HG02938 (cell line): ENCODE data around the gene LYRM9.
"Not testable (repeated sequence)": the region's sequence is repeated elsewhere in the genome, so short reads cannot be mapped to it uniquely, and the experiment has no call there.

ENCODE experiments used
- ATAC-seq: cut with Tn5 transposase; IDR thresholded peaks from one replicate; pipeline ENCODE4 v1.9.1; 2021; ENCODE audit warnings: mild to moderate bottlenecking, moderate library complexity; ENCODE audit not compliant: unreplicated experiment

Gene LYRM9

GRCh38 chr17:27892866-27893769 lies at the start of gene LYRM9:
TSS of gene LYRM9 (minus strand) at chr17:27893365. CDS start at chr17:27882694, 10,671 bp downstream.
- peak; percentile 72 for ATAC-seq

- ATAC-seq = no peak
Observed at GRCh38 chr17:27940503-27941428, 47.6 kb upstream of the LYRM9 start.

GRCh38 chr17:27939474-27940465 lies 46.6 kb upstream of the LYRM9 start:
- peak; percentile 68 for ATAC-seq

- no peak for ATAC-seq
Observed at GRCh38 chr17:27938864-27939263, 45.7 kb upstream of the LYRM9 start.

- ATAC-seq = no peak
Observed at GRCh38 chr17:27938241-27938640, 45.1 kb upstream of the LYRM9 start.

- ATAC-seq = no peak
Observed at GRCh38 chr17:27937025-27937546, 43.9 kb upstream of the LYRM9 start.

GRCh38 chr17:27930000-27930399 lies 36.8 kb upstream of the LYRM9 start:
- no peak for ATAC-seq

- ATAC-seq = no peak
Observed at GRCh38 chr17:27928587-27928986, 35.4 kb upstream of the LYRM9 start.

- ATAC-seq = no peak
Observed at GRCh38 chr17:27927781-27928180, 34.6 kb upstream of the LYRM9 start.

GRCh38 chr17:27921599-27921998 lies 28.4 kb upstream of the LYRM9 start:
- no peak for ATAC-seq

GRCh38 chr17:27921077-27921476 lies 27.9 kb upstream of the LYRM9 start:
- ATAC-seq = no peak

- no peak for ATAC-seq
Observed at GRCh38 chr17:27920569-27920968, 27.4 kb upstream of the LYRM9 start.

- no peak for ATAC-seq
Observed at GRCh38 chr17:27919079-27919478, 25.9 kb upstream of the LYRM9 start.

- ATAC-seq = no peak
Observed at GRCh38 chr17:27918498-27918897, 25.3 kb upstream of the LYRM9 start.

- no peak for ATAC-seq
Observed at GRCh38 chr17:27917000-27917399, 23.8 kb upstream of the LYRM9 start.

- no peak for ATAC-seq
Observed at GRCh38 chr17:27915709-27916108, 22.5 kb upstream of the LYRM9 start.

- ATAC-seq = no peak
Observed at GRCh38 chr17:27914382-27914781, 21.2 kb upstream of the LYRM9 start.

- no peak for ATAC-seq
Observed at GRCh38 chr17:27912964-27913363, 19.8 kb upstream of the LYRM9 start.

GRCh38 chr17:27912299-27912698 lies 19.1 kb upstream of the LYRM9 start:
- ATAC-seq = not testable (repeated sequence)

GRCh38 chr17:27907976-27908558 lies 14.9 kb upstream of the LYRM9 start:
- no peak for ATAC-seq
